Upper lobe of left lung (tissue), 6 donors: Measurements from ENCODE around the gene KCTD19. TPM values are rescaled to one million over a fixed set of nuclear protein-coding genes. Genes with fewer than 3 reads are reported as not detected.

ENCODE experiments used
- ATAC-seq, 2 donors: fragments of 200-7000 bp; cut with Tn5 transposase; one replicate each; pipeline ENCODE4 v1.9.1; 2022; ENCODE audit warnings: mild to moderate bottlenecking in 2 of 2, moderate library complexity in 2 of 2; ENCODE audit not compliant: low FRiP score in 2 of 2
- DNase-seq, 2 donors: peaks; one replicate each; pipeline ENCODE4 v3.0.0-alpha.2; 2019 to 2020
- H3K27ac ChIP-seq, 4 donors: fragments of 200-600 bp; sonication (generic); one replicate each; pipeline ENCODE4 v1.5.1; 2016 to 2019
- H3K27me3 ChIP-seq, 4 donors: fragments of 200-600 bp; sonication (generic); one replicate each; pipeline ENCODE4 v1.5.1; 2017 to 2019
- H3K36me3 ChIP-seq, 4 donors: fragments of 200-600 bp; sonication (generic); one replicate each; pipeline ENCODE4 v1.5.1; 2016 to 2019
- H3K4me1 ChIP-seq, 4 donors: fragments of 200-600 bp; sonication (generic); one replicate each; pipeline ENCODE4 v1.5.1; 2018 to 2019
- H3K4me3 ChIP-seq, 4 donors: fragments of 200-600 bp; sonication (generic); one replicate each; pipeline ENCODE4 v1.5.1; 2017 to 2019; ENCODE audit warnings: mild to moderate bottlenecking in 2 of 4, moderate library complexity in 1 of 4
- H3K9me3 ChIP-seq, 4 donors: fragments of 200-600 bp; sonication (generic); one replicate each; pipeline ENCODE4 v1.5.1; 2018 to 2019
- EP300 ChIP-seq, 4 donors: sonication (generic); formaldehyde crosslinking; IDR thresholded peaks; one replicate each; pipeline ENCODE4 v1.5.1; 2017; ENCODE audit warnings: antibody characterized with exemption in 4 of 4, control low read depth in 2 of 4
- POLR2A ChIP-seq, 4 donors: fragments of 450-650 bp; IDR thresholded peaks; one replicate each; pipeline ENCODE4 v1.5.1; 2016 to 2017; ENCODE audit warnings: antibody characterized with exemption in 4 of 4, mild to moderate bottlenecking in 2 of 4
- POLR2AphosphoS5 ChIP-seq, 2 donors: sonication (generic); formaldehyde crosslinking; IDR thresholded peaks; one replicate each; pipeline ENCODE4 v1.5.1; 2017; ENCODE audit warnings: antibody characterized with exemption in 2 of 2
- WGBS, 2 donors: methylation state at CpG; one replicate each; pipeline ENCODE4 v1.1.5; 2017 to 2018; 5-methylcytosine and 5-hydroxymethylcytosine counted together
- total RNA-seq, 6 donors: library from RNA; depleted of rRNA in 4 of 6; stranded (reverse); fragments of >200 nt in 4 of 6; gene quantifications; one replicate each; pipeline versions ENCODE4 v1.1.0 to v1.2.1, GENCODE V29; 2016 to 2021
- TF ChIP-seq, protein P1 (sequence below), 6 experiments: fragments of 450-650 bp in 4 of 6; fragments of 200-600 bp in 2 of 6; sonication (generic) in 2 of 6; IDR thresholded peaks; one replicate each; pipeline ENCODE4 v1.5.1; 2016 to 2019; ENCODE audit warnings: antibody characterized with exemption in 6 of 6
- donor health status: DM: no; HTN: no; CAD: no; lungs with moderate emphysema.
- donor health status: DM: no; HTN: yes; CAD: no; lungs with severe emphysema.

The KCTD19 gene
- total RNA-seq, 6 donors from 2014 or later, result under 0.01 to 0.31 (median 0.17) TPM; not detected in 3

DNA sequence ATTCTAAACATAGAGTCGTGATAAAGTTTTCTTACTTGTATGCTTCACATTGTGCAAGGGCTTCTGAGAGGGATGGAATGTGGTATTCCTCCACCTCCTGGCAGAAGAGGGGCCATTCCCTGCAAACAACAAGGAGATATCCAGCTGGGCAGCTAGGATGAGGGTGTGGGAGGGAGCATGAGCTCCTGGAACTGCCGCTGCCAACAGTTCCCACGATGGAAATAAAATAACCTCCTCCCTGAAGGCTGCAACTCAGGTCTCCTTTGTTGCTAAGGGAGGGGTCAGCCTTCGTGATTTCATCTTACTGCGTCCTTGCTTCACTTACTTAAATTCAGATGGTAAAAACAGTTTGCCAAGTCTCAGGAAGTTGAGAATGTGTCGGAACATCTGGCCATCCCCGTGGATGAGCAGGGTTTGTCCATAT lies 31.6 kb downstream of the KCTD19 start:
- WGBS, 2 donors, result 68 to 69% methylated on average over 7 of the region's 7 CpGs
- no peaks in the 10 kb centered on the region for H3K4me1 ChIP-seq
- no peaks in the 10 kb centered on the region for H3K36me3 ChIP-seq
- no peaks in the 10 kb centered on the region for H3K27me3 ChIP-seq
- H3K9me3 ChIP-seq, result no peaks in the 10 kb centered on the region
- no peak for TF ChIP-seq EP300 (IDR thresholded peaks at IDR 0.05)
- no peak for TF ChIP-seq POLR2A (IDR thresholded peaks at IDR 0.05)
- no peak for TF ChIP-seq POLR2AphosphoS5 (IDR thresholded peaks at IDR 0.05)
- TF ChIP-seq, protein P1, sequence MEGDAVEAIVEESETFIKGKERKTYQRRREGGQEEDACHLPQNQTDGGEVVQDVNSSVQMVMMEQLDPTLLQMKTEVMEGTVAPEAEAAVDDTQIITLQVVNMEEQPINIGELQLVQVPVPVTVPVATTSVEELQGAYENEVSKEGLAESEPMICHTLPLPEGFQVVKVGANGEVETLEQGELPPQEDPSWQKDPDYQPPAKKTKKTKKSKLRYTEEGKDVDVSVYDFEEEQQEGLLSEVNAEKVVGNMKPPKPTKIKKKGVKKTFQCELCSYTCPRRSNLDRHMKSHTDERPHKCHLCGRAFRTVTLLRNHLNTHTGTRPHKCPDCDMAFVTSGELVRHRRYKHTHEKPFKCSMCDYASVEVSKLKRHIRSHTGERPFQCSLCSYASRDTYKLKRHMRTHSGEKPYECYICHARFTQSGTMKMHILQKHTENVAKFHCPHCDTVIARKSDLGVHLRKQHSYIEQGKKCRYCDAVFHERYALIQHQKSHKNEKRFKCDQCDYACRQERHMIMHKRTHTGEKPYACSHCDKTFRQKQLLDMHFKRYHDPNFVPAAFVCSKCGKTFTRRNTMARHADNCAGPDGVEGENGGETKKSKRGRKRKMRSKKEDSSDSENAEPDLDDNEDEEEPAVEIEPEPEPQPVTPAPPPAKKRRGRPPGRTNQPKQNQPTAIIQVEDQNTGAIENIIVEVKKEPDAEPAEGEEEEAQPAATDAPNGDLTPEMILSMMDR (IDR thresholded peaks at IDR 0.05), result no peak
- DNase-seq (no peak), ATAC-seq (peak in 1 of 2 donors; percentile 50)
- H3K4me3 ChIP-seq, result no peak overlapping the region
- H3K27ac ChIP-seq, result no peak overlapping the region

DNA sequence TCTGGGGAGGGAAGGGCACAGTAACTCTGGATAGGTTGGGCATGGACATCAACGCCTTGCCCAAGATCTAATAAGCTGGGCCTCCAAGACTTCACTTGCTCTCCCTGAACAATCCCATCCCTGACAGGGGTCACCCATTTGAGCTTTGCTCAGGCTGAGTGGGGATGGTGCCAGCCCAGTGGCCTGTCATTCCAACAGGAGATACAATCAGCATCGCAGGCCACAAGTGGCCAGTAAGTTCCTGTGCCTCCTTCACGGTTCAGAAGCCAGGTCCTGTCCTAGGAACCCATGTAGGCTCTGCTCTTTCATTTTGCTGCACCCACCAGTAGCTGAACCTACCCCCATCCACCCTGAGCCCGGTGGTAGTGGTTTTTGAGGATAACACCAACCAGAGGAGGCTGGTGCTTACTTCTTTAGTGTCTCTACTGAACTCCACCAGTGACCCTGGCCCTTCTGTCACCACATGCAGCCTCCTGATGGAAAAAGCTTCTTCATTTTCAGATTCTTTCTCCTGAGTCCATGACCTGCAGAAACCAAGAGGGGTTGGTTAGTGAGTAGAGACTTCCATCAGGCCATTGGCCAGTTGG lies 32.3 kb downstream of the KCTD19 start:
- ATAC-seq, result no peak
- Histone ChIP-seq H3K27me3 (no peaks in the 10 kb centered on the region), H3K36me3 (no peaks in the 10 kb centered on the region), H3K9me3 (no peaks in the 10 kb centered on the region), H3K4me1 (no peaks in the 10 kb centered on the region), H3K27ac (no peak overlapping the region), H3K4me3 (no peak overlapping the region)
- WGBS, 2 donors, result 78 to 86% methylated on average over 3 to 4 of the region's 4 CpGs
- TF ChIP-seq EP300 (IDR thresholded peaks at IDR 0.05), result no peak
- no peak for TF ChIP-seq POLR2A (IDR thresholded peaks at IDR 0.05)
- TF ChIP-seq, protein P1 (IDR thresholded peaks at IDR 0.05), result no peak
- no peak for TF ChIP-seq POLR2AphosphoS5 (IDR thresholded peaks at IDR 0.05)
- DNase-seq, result no peak

DNA sequence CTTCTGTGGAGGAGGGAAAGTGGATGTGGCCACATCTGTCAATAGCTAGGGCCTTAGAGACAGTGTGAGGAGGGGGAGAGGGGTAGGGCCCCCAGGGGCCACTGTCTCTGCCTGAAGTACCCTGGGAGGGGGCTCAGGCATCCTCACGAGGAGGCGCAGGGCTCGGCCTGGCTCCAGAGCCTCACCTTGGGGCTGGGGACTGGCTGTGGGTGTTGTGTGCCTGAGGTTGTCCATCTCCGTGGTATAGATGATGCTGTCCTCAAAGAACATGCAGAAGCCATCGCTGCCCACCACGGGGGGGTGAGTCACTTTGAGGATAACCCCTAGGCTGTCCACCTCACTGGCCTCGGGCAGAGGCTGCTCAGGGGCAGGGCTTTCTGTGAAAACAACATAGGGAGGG lies 35.1 kb downstream of the KCTD19 start:
- Histone ChIP-seq H3K4me3 (no peak overlapping the region), H3K27ac (no peak overlapping the region), H3K36me3 (no peaks in the 10 kb centered on the region), H3K9me3 (no peaks in the 10 kb centered on the region), H3K27me3 (no peaks in the 10 kb centered on the region), H3K4me1 (no peaks in the 10 kb centered on the region)
- ATAC-seq, result no peak
- DNase-seq, result peak in 1 of 2 donors; percentile 49
- WGBS, 2 donors, result 92 to 95% methylated on average over 7 of the region's 7 CpGs
- no peak for TF ChIP-seq POLR2A (IDR thresholded peaks at IDR 0.05)
- TF ChIP-seq EP300 (IDR thresholded peaks at IDR 0.05), result no peak
- TF ChIP-seq, protein P1 (IDR thresholded peaks at IDR 0.05), result no peak
- TF ChIP-seq POLR2AphosphoS5 (IDR thresholded peaks at IDR 0.05), result no peak

DNA sequence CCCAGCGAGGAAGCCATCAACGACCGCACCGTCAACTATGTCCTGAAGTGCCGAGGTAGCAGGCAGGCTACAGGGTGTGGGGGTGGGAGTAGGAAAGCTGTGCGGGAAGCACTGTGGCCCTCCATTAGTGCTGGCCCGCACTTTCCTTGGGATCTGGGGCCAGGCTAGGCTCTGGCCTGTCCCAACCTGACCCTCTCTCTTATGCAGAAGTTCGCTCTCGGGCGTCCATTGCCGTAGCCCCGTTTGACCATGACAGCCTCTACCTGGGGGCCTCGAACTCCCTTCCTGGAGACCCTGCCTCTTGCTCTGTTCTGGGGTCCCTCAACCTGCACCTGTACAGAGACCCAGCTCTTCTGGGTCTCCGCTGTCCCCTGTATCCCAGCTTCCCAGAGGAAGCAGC lies 38.6 kb downstream of the KCTD19 start:
- Histone ChIP-seq H3K27ac (no peak overlapping the region), H3K27me3 (no peaks in the 10 kb centered on the region), H3K4me3 (no peak overlapping the region), H3K4me1 (no peaks in the 10 kb centered on the region), H3K36me3 (no peaks in the 10 kb centered on the region), H3K9me3 (no peaks in the 10 kb centered on the region)
- WGBS, 2 donors, result 94 to 96% methylated on average over 13 of the region's 14 CpGs
- DNase-seq, result peak in 1 of 2 donors; percentile 29
- TF ChIP-seq, protein P1 (IDR thresholded peaks at IDR 0.05), result no peak
- TF ChIP-seq POLR2A (IDR thresholded peaks at IDR 0.05) (no peak), POLR2AphosphoS5 (IDR thresholded peaks at IDR 0.05) (no peak), EP300 (IDR thresholded peaks at IDR 0.05) (no peak)
- no peak for ATAC-seq
